ENCODE data around the gene COTL1. TPM values are rescaled to one million over a fixed set of nuclear protein-coding genes. Genes with fewer than 3 reads are reported as not detected.

COTL1 gene
- total RNA-seq, 2 experiments from 2014 or later, result 125 to 232 TPM

DNA sequence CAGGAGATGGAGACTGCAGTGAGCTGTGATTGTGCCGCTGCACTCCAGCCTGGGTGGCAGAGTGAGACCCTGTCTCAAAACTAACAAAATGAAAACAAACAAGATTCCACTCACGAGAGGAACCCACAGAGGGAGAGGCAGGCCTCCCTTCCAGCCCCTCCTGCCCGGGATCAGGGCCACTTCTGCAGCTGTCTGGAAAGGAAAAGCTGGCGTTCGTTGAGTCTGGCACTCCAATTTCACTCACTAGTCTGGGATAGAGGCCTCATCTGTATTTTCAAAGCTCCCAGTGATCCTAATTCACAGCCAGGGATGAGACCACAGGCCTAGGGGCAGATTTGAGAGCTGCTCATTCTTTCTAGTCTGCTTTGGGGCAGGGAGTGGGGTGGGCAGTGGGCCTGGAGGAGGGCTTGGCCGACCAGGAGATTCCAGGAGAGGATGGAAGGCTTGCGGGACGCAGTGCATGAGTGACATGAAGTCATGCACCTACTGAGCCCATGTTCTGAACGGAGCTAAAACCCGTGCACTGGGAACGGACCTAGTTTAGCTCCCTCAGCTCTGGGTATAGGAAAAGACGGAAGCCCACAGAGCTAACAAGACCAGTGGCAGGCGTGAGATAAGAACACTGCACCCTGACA is 54.0 kb downstream of the COTL1 start:
- BruUV-seq (replicated peaks), result no TSS peak
- Histone ChIP-seq H3K79me2 (ENCODE audit: insufficient read depth, low read depth, low read length) (no peaks in the 10 kb centered on the region; the same call in 1 of the 2 replicates), H3K9me3 (ENCODE audit: low read length) (no peaks in the 10 kb centered on the region), H2AFZ (ENCODE audit: low read length) (no peak overlapping the region), H3K4me2 (ENCODE audit: low read length) (no peak overlapping the region), H3K9me2 (ENCODE audit: insufficient read depth, low read length) (no peaks in the 10 kb centered on the region), H3K36me3 (ENCODE audit: insufficient read depth, low read length) (peaks cover 73% of the 10 kb centered on the region), H4K20me1 (ENCODE audit: insufficient read depth, low read length) (no peaks in the 10 kb centered on the region), H3K27ac (ENCODE audit: low read depth, low read length, poor library complexity, severe bottlenecking) (no peak overlapping the region), H3K4me1 (ENCODE audit: insufficient read depth, low read length, poor library complexity, severe bottlenecking) (no peaks in the 10 kb centered on the region), H3K4me3 (ENCODE audit: low read depth, low read length, poor library complexity, severe bottlenecking) (no peak overlapping the region)
- ChIA-PET POLR2A (no interaction called here), CTCF (ENCODE audit: unreplicated experiment) (no interaction called here)
- DNase-seq (ENCODE audit: low spot score), result no peak
- no peak for TF ChIP-seq EZH2phosphoT487 (IDR thresholded peaks at IDR 0.05; ENCODE audit: borderline replicate concordance, low read depth, low read length)
- TF ChIP-seq, protein P1, sequence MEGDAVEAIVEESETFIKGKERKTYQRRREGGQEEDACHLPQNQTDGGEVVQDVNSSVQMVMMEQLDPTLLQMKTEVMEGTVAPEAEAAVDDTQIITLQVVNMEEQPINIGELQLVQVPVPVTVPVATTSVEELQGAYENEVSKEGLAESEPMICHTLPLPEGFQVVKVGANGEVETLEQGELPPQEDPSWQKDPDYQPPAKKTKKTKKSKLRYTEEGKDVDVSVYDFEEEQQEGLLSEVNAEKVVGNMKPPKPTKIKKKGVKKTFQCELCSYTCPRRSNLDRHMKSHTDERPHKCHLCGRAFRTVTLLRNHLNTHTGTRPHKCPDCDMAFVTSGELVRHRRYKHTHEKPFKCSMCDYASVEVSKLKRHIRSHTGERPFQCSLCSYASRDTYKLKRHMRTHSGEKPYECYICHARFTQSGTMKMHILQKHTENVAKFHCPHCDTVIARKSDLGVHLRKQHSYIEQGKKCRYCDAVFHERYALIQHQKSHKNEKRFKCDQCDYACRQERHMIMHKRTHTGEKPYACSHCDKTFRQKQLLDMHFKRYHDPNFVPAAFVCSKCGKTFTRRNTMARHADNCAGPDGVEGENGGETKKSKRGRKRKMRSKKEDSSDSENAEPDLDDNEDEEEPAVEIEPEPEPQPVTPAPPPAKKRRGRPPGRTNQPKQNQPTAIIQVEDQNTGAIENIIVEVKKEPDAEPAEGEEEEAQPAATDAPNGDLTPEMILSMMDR (conservative IDR thresholded peaks at IDR 0.05; ENCODE audit: low read length), result no peak
- intact Hi-C loops (cut with micrococcal nuclease; ENCODE audit: unreplicated experiment), result no loop called here

GRCh38 chr16:84563064-84563715 is 54.7 kb downstream of the COTL1 start:
- Histone ChIP-seq H4K20me1 (ENCODE audit: insufficient read depth, low read length) (no peaks in the 10 kb centered on the region), H3K27ac (ENCODE audit: low read depth, low read length, poor library complexity, severe bottlenecking) (no peak overlapping the region), H3K79me2 (ENCODE audit: insufficient read depth, low read depth, low read length) (no peaks in the 10 kb centered on the region; the same call in 1 of the 2 replicates), H3K36me3 (ENCODE audit: insufficient read depth, low read length) (peaks cover 65% of the 10 kb centered on the region), H3K4me2 (ENCODE audit: low read length) (no peak overlapping the region), H3K9me2 (ENCODE audit: insufficient read depth, low read length) (no peaks in the 10 kb centered on the region), H2AFZ (ENCODE audit: low read length) (no peak overlapping the region), H3K9me3 (ENCODE audit: low read length) (no peaks in the 10 kb centered on the region), H3K4me1 (ENCODE audit: insufficient read depth, low read length, poor library complexity, severe bottlenecking) (no peaks in the 10 kb centered on the region), H3K4me3 (ENCODE audit: low read depth, low read length, poor library complexity, severe bottlenecking) (no peak overlapping the region)
- TF ChIP-seq, protein P1 (conservative IDR thresholded peaks at IDR 0.05; ENCODE audit: low read length), result no peak
- no peak for TF ChIP-seq EZH2phosphoT487 (IDR thresholded peaks at IDR 0.05; ENCODE audit: borderline replicate concordance, low read depth, low read length)
- BruUV-seq (replicated peaks), result no TSS peak
- DNase-seq (ENCODE audit: low spot score), result no peak
- intact Hi-C loops (cut with micrococcal nuclease; ENCODE audit: unreplicated experiment), result no loop called here
- ChIA-PET POLR2A (interaction anchor here (0.6 to 1.6 kb wide), 2 partner anchors 19 to 37 kb away, joined by 3 to 6 read pairs; no protein-coding TSS in a partner anchor), CTCF (ENCODE audit: unreplicated experiment) (no interaction called here)

All from OCI-LY7 (cell line).